Measurements from ENCODE around the gene HOXA4. TPM values are rescaled to one million over a fixed set of nuclear protein-coding genes. Genes with fewer than 3 reads are reported as not detected.

HOXA4 gene
- total RNA-seq, 1 experiment from 2014 or later = not detected

DNA sequence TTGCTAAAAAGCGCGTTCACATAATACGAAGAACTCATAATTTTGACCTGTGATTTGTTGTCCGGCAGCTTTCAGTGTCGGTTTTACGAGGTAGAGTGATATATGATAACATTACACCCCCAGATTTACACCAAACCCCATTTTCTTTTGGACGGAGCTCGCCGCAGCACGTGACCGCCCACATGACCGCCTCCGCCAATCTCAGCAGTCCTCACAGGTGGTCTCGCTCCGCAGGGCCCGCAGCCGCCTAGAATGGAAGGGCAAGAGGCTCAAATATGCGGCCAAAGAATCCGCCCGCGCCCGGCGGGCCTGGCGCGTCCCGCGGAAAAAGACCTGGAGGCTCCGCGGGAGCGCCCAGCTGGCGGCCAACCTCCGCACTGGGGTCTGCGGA, 25.9 kb upstream of the HOXA4 start, which contains the start of gene HOXA7 (continued):
- TF ChIP-seq, protein P1, sequence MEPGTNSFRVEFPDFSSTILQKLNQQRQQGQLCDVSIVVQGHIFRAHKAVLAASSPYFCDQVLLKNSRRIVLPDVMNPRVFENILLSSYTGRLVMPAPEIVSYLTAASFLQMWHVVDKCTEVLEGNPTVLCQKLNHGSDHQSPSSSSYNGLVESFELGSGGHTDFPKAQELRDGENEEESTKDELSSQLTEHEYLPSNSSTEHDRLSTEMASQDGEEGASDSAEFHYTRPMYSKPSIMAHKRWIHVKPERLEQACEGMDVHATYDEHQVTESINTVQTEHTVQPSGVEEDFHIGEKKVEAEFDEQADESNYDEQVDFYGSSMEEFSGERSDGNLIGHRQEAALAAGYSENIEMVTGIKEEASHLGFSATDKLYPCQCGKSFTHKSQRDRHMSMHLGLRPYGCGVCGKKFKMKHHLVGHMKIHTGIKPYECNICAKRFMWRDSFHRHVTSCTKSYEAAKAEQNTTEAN (CRISPR knock-in tag; IDR thresholded peaks at IDR 0.05) = no peak
- TF ChIP-seq ZNF671 (CRISPR knock-in tag; IDR thresholded peaks at IDR 0.05) = no peak
- no peak for TF ChIP-seq GTF2I (CRISPR knock-in tag; conservative IDR thresholded peaks at IDR 0.05)
- TF ChIP-seq, protein P2, sequence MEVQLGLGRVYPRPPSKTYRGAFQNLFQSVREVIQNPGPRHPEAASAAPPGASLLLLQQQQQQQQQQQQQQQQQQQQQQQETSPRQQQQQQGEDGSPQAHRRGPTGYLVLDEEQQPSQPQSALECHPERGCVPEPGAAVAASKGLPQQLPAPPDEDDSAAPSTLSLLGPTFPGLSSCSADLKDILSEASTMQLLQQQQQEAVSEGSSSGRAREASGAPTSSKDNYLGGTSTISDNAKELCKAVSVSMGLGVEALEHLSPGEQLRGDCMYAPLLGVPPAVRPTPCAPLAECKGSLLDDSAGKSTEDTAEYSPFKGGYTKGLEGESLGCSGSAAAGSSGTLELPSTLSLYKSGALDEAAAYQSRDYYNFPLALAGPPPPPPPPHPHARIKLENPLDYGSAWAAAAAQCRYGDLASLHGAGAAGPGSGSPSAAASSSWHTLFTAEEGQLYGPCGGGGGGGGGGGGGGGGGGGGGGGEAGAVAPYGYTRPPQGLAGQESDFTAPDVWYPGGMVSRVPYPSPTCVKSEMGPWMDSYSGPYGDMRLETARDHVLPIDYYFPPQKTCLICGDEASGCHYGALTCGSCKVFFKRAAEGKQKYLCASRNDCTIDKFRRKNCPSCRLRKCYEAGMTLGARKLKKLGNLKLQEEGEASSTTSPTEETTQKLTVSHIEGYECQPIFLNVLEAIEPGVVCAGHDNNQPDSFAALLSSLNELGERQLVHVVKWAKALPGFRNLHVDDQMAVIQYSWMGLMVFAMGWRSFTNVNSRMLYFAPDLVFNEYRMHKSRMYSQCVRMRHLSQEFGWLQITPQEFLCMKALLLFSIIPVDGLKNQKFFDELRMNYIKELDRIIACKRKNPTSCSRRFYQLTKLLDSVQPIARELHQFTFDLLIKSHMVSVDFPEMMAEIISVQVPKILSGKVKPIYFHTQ (CRISPR knock-in tag; IDR thresholded peaks at IDR 0.05) = no peak

DNA sequence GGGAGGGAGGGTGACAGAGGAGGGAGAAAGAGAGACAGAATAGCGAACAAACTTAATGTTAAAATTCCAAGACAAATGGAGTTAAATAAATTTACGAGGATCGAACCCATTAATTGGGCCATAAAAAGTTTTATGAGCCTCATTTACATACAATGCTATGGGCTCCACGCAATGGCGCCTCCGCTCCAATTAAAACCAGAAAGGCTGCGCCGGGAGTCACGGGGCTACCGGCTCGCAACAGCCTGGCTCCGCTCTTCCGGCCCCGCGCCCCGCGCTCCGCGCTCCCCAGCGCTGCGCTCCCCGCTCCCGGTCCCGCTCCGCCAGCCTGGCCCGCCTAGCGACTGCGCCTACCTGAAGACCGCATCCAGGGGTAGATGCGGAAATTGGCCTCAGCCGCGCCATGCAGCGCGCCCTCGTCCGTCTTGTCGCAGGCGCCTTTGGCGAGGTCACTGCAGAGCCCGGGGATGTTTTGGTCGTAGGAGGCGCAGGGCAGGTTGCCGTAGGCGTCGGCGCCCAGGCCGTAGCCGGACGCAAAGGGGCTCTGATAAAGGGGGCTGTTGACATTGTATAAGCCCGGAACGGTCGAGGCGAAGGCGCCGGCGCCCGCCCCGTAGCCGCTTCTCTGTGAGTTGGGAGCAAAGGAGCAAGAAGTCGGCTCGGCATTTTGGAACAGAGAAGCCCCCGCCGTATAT, 25.4 kb upstream of the HOXA4 start:
- ChIA-PET POLR2A (interaction anchor here (0.5 kb wide), 1 partner anchor 741 kb away, joined by 3 read pairs; no protein-coding TSS in a partner anchor), CTCF (interaction anchor here (1.0 to 2.0 kb wide), 3 partner anchors 10 to 786 kb away, joined by 3 to 8 read pairs (median 3); partner anchors contain the start of genes HOXA5 and HOXA9)
- DNase-seq (ENCODE audit: low spot score) (no peak), ATAC-seq (no peak)
- Mint-ChIP-seq H3K4me3 (peak overlapping the region; percentile 70), H3K27me3 (ENCODE audit: low read depth) (peaks cover 100% of the 10 kb centered on the region), H3K4me1 (peaks cover 19% of the 10 kb centered on the region), H3K9me3 (no peaks in the 10 kb centered on the region), H3K27ac (no peak overlapping the region), H3K36me3 (peaks cover 3% of the 10 kb centered on the region)
- no peak for TF ChIP-seq ZNF423 (CRISPR knock-in tag; IDR thresholded peaks at IDR 0.05)
- TF ChIP-seq NR1H2 (CRISPR knock-in tag; IDR thresholded peaks at IDR 0.05) = no peak
- TF ChIP-seq, protein P3, sequence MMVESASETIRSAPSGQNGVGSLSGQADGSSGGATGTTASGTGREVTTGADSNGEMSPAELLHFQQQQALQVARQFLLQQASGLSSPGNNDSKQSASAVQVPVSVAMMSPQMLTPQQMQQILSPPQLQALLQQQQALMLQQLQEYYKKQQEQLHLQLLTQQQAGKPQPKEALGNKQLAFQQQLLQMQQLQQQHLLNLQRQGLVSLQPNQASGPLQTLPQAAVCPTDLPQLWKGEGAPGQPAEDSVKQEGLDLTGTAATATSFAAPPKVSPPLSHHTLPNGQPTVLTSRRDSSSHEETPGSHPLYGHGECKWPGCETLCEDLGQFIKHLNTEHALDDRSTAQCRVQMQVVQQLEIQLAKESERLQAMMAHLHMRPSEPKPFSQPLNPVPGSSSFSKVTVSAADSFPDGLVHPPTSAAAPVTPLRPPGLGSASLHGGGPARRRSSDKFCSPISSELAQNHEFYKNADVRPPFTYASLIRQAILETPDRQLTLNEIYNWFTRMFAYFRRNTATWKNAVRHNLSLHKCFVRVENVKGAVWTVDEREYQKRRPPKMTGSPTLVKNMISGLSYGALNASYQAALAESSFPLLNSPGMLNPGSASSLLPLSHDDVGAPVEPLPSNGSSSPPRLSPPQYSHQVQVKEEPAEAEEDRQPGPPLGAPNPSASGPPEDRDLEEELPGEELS (CRISPR knock-in tag; IDR thresholded peaks at IDR 0.05) = peak; percentile 48; the same call in 1 of the 2 replicates

DNA sequence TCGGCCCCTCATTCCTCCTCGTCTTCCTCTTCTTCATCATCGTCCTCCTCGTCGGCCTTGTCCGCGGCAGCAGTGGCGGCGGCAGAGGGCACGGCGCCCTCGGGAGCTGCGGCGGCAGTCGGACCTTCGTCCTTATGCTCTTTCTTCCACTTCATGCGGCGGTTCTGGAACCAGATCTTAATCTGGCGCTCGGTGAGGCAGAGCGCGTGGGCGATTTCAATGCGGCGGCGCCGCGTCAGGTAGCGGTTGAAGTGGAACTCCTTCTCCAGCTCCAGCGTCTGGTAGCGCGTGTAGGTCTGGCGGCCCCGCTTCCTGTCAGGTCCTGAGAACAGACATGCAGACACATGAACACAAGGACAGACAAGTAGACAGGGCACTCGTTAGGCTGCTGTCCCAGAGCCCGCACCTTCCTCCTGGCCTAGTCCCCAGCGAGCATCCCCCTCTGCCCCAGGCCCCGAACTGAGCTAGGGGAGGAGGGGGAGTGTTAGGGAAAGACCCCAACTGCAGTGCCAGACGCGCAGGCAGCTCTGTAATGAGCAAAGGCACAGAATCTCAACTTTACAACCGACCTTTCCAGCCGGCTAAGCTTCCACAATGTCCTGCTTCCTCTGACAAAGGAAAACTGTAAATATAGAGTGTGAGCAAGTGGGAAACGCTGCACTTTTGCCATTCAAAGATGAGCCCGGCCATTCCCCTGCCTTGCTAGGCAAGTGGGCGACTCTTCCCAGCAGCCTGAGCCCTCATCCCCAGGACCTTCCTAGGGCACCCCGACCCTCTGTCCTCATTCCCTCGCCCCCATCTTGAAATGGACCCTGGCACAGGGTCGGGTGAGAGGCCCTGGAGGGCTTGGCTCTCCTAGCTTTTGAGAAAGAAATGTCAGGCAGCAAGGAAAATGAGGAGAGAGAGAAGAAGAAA, 24.6 kb upstream of the HOXA4 start:
- DNase-seq (ENCODE audit: low spot score) (no peak), ATAC-seq (no peak)
- peaks cover 3% of the 10 kb centered on the region for H3K36me3 Mint-ChIP-seq
- no peak overlapping the region for H3K27ac Mint-ChIP-seq
- H3K4me3 Mint-ChIP-seq = peak overlapping the region; percentile 53
- TF ChIP-seq ZNF671 (CRISPR knock-in tag; IDR thresholded peaks at IDR 0.05) = no peak
- TF ChIP-seq ZNF232 (CRISPR knock-in tag; IDR thresholded peaks at IDR 0.05) = no peak
- TF ChIP-seq, protein P4, sequence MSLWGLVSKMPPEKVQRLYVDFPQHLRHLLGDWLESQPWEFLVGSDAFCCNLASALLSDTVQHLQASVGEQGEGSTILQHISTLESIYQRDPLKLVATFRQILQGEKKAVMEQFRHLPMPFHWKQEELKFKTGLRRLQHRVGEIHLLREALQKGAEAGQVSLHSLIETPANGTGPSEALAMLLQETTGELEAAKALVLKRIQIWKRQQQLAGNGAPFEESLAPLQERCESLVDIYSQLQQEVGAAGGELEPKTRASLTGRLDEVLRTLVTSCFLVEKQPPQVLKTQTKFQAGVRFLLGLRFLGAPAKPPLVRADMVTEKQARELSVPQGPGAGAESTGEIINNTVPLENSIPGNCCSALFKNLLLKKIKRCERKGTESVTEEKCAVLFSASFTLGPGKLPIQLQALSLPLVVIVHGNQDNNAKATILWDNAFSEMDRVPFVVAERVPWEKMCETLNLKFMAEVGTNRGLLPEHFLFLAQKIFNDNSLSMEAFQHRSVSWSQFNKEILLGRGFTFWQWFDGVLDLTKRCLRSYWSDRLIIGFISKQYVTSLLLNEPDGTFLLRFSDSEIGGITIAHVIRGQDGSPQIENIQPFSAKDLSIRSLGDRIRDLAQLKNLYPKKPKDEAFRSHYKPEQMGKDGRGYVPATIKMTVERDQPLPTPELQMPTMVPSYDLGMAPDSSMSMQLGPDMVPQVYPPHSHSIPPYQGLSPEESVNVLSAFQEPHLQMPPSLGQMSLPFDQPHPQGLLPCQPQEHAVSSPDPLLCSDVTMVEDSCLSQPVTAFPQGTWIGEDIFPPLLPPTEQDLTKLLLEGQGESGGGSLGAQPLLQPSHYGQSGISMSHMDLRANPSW (CRISPR knock-in tag; conservative IDR thresholded peaks at IDR 0.05; ENCODE audit: low read depth) = no peak
- TF ChIP-seq, protein P5, sequence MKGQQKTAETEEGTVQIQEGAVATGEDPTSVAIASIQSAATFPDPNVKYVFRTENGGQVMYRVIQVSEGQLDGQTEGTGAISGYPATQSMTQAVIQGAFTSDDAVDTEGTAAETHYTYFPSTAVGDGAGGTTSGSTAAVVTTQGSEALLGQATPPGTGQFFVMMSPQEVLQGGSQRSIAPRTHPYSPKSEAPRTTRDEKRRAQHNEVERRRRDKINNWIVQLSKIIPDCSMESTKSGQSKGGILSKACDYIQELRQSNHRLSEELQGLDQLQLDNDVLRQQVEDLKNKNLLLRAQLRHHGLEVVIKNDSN (CRISPR knock-in tag; IDR thresholded peaks at IDR 0.05) = no peak
- no peak for TF ChIP-seq CREB1 (CRISPR knock-in tag; IDR thresholded peaks at IDR 0.05)
- TF ChIP-seq, protein P6, sequence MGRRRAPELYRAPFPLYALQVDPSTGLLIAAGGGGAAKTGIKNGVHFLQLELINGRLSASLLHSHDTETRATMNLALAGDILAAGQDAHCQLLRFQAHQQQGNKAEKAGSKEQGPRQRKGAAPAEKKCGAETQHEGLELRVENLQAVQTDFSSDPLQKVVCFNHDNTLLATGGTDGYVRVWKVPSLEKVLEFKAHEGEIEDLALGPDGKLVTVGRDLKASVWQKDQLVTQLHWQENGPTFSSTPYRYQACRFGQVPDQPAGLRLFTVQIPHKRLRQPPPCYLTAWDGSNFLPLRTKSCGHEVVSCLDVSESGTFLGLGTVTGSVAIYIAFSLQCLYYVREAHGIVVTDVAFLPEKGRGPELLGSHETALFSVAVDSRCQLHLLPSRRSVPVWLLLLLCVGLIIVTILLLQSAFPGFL (CRISPR knock-in tag; IDR thresholded peaks at IDR 0.05; ENCODE audit: borderline replicate concordance) = no peak
- CTCF ChIA-PET = interaction anchor here (2.0 kb wide), 1 partner anchor 12 kb away, joined by 8 read pairs; the partner anchor contains the start of gene HOXA5
- no peaks in the 10 kb centered on the region for H3K9me3 Mint-ChIP-seq
- H3K27me3 Mint-ChIP-seq (ENCODE audit: low read depth) = peaks cover 100% of the 10 kb centered on the region
- POLR2A ChIA-PET = interaction anchor here (0.5 kb wide), 1 partner anchor 742 kb away, joined by 3 read pairs; no protein-coding TSS in a partner anchor
- peaks cover 23% of the 10 kb centered on the region for H3K4me1 Mint-ChIP-seq

All from WTC11 (cell line).